ENCODE data around the gene POU2AF2. TPM values are rescaled to one million over a fixed set of nuclear protein-coding genes. Genes with fewer than 3 reads are reported as not detected.

The POU2AF2 gene
- total RNA-seq, 1 donor: not detected

DNA sequence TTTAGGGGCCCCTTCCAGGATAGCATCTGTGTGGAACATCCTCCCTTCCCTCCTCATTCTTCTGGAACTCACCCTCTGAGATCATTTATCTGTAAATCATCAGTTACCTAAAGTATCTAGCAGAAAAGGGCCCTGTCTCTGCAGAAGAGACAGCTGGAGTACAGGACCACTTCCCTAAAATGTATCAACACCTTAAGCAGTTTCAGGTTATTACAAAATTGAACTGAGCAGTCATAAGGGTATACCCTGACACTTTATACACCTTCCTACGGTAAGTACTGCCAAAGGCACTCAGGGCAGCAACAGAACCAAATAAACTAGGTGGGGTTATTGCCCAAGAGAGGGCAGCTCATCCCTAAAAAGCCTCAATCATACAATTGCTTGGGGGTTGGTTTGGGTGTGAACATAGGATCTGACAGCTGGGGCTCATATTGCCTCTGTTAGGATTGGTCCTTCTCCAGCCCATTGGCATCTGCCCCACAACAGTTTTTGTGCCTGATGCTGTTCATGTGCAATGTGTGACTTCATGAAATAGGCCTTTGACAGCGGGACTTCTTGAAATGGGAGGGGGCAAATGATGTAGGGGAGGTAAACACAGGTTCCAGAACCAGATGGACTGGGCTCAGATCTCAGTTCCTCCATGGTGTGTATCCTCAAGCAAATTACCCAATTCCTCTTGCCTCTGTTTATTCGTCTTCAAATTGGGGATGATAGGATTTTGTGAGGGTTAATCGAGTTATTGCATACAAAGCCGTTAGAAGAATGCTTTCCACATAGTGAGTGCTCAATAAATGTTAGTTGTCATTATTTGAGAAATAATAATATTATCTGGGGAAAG, 55.7 kb downstream of the POU2AF2 start:
- Histone ChIP-seq H3K4me1 (ENCODE audit: insufficient read depth, low read length) (no peaks in the 10 kb centered on the region), H3K36me3 (ENCODE audit: insufficient read depth, low read length) (no peaks in the 10 kb centered on the region), H3K9me3 (ENCODE audit: low read depth, low read length) (no peaks in the 10 kb centered on the region), H3K4me2 (ENCODE audit: insufficient read depth, low read length) (no peak overlapping the region), H3K27me3 (ENCODE audit: insufficient read depth, low read length) (peaks cover 57% of the 10 kb centered on the region), H2AFZ (ENCODE audit: low read length) (no peak overlapping the region), H3K27ac (ENCODE audit: low read depth, low read length) (no peak overlapping the region), H3K4me3 (ENCODE audit: insufficient read depth, low read length) (no peak overlapping the region), H4K20me1 (ENCODE audit: insufficient read depth, low read length) (no peaks in the 10 kb centered on the region), H3K79me2 (ENCODE audit: insufficient read depth, low read length) (no peaks in the 10 kb centered on the region)
- TF ChIP-seq, protein P1, sequence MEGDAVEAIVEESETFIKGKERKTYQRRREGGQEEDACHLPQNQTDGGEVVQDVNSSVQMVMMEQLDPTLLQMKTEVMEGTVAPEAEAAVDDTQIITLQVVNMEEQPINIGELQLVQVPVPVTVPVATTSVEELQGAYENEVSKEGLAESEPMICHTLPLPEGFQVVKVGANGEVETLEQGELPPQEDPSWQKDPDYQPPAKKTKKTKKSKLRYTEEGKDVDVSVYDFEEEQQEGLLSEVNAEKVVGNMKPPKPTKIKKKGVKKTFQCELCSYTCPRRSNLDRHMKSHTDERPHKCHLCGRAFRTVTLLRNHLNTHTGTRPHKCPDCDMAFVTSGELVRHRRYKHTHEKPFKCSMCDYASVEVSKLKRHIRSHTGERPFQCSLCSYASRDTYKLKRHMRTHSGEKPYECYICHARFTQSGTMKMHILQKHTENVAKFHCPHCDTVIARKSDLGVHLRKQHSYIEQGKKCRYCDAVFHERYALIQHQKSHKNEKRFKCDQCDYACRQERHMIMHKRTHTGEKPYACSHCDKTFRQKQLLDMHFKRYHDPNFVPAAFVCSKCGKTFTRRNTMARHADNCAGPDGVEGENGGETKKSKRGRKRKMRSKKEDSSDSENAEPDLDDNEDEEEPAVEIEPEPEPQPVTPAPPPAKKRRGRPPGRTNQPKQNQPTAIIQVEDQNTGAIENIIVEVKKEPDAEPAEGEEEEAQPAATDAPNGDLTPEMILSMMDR (IDR thresholded peaks at IDR 0.05; ENCODE audit: extremely low read depth, low read depth, low read length): no peak
- DNase-seq (ENCODE audit: insufficient read length, low spot score, missing footprints): no peak

- H3K36me3 ChIP-seq (ENCODE audit: insufficient read depth, low read length): no peaks in the 10 kb centered on the region
- no peak overlapping the region for H3K4me3 ChIP-seq (ENCODE audit: insufficient read depth, low read length)
- H3K4me2 ChIP-seq (ENCODE audit: insufficient read depth, low read length): no peak overlapping the region
- H4K20me1 ChIP-seq (ENCODE audit: insufficient read depth, low read length): no peaks in the 10 kb centered on the region
- peaks cover 60% of the 10 kb centered on the region for H3K27me3 ChIP-seq (ENCODE audit: insufficient read depth, low read length)
- no peak overlapping the region for H2AFZ ChIP-seq (ENCODE audit: low read length)
- no peaks in the 10 kb centered on the region for H3K4me1 ChIP-seq (ENCODE audit: insufficient read depth, low read length)
- DNase-seq (ENCODE audit: insufficient read length, low spot score, missing footprints): no peak
- no peaks in the 10 kb centered on the region for H3K9me3 ChIP-seq (ENCODE audit: low read depth, low read length)
- H3K79me2 ChIP-seq (ENCODE audit: insufficient read depth, low read length): no peaks in the 10 kb centered on the region
- no peak overlapping the region for H3K27ac ChIP-seq (ENCODE audit: low read depth, low read length)
- TF ChIP-seq, protein P1 (IDR thresholded peaks at IDR 0.05; ENCODE audit: extremely low read depth, low read depth, low read length): no peak
Measured at GRCh38 chr11:111301842-111302118, 56.3 kb downstream of the POU2AF2 start.

- H4K20me1 ChIP-seq (ENCODE audit: insufficient read depth, low read length): no peaks in the 10 kb centered on the region
- no peak overlapping the region for H3K4me2 ChIP-seq (ENCODE audit: insufficient read depth, low read length)
- DNase-seq (ENCODE audit: insufficient read length, low spot score, missing footprints): no peak
- TF ChIP-seq, protein P1 (IDR thresholded peaks at IDR 0.05; ENCODE audit: extremely low read depth, low read depth, low read length): no peak
- H2AFZ ChIP-seq (ENCODE audit: low read length): no peak overlapping the region
- no peak overlapping the region for H3K4me3 ChIP-seq (ENCODE audit: insufficient read depth, low read length)
- no peak overlapping the region for H3K27ac ChIP-seq (ENCODE audit: low read depth, low read length)
- H3K27me3 ChIP-seq (ENCODE audit: insufficient read depth, low read length): peaks cover 64% of the 10 kb centered on the region
- H3K4me1 ChIP-seq (ENCODE audit: insufficient read depth, low read length): no peaks in the 10 kb centered on the region
- H3K79me2 ChIP-seq (ENCODE audit: insufficient read depth, low read length): no peaks in the 10 kb centered on the region
- no peaks in the 10 kb centered on the region for H3K9me3 ChIP-seq (ENCODE audit: low read depth, low read length)
- no peaks in the 10 kb centered on the region for H3K36me3 ChIP-seq (ENCODE audit: insufficient read depth, low read length)
Measured at GRCh38 chr11:111302298-111302697, 56.8 kb downstream of the POU2AF2 start.

DNA sequence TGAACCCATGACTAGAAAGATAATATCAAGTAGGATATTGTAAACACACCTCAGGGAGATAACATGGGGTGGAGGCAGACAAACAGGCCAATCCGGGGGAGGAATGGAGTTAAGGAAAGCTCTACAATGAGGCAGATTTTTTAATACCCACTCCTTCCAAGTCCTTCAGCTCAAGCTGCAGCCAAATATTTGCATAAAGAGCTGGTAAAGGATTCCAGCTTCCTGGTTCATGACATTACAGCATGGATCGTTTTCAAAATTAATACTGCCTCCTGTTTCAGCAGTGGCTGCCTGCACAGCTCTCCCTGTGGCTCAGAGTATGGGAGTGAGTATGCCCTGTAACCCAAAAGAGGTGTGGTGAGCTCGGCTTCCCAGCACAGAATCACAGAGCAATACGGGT, 57.9 kb downstream of the POU2AF2 start:
- Histone ChIP-seq H4K20me1 (ENCODE audit: insufficient read depth, low read length) (no peaks in the 10 kb centered on the region), H3K79me2 (ENCODE audit: insufficient read depth, low read length) (no peaks in the 10 kb centered on the region), H3K9me3 (ENCODE audit: low read depth, low read length) (no peaks in the 10 kb centered on the region), H3K27me3 (ENCODE audit: insufficient read depth, low read length) (peaks cover 73% of the 10 kb centered on the region), H3K36me3 (ENCODE audit: insufficient read depth, low read length) (no peaks in the 10 kb centered on the region), H3K27ac (ENCODE audit: low read depth, low read length) (no peak overlapping the region), H3K4me1 (ENCODE audit: insufficient read depth, low read length) (no peaks in the 10 kb centered on the region), H3K4me2 (ENCODE audit: insufficient read depth, low read length) (no peak overlapping the region), H2AFZ (ENCODE audit: low read length) (no peak overlapping the region), H3K4me3 (ENCODE audit: insufficient read depth, low read length) (no peak overlapping the region)
- TF ChIP-seq, protein P1 (IDR thresholded peaks at IDR 0.05; ENCODE audit: extremely low read depth, low read depth, low read length): no peak
- peak; percentile 80 for DNase-seq (ENCODE audit: insufficient read length, low spot score, missing footprints)

Data from osteoblast (primary cell).